Fibroblast of skin of right biceps (primary cell): Measurements from ENCODE around the gene TBC1D3G.
"Not testable (repeated sequence)": the region's sequence is repeated elsewhere in the genome, so short reads cannot be mapped to it uniquely, and the experiment has no call there.

Source experiments
- DNase-seq: peaks from one replicate; pipeline ENCODE4 v3.0.0-alpha.2; 2013

Gene TBC1D3G

DNA sequence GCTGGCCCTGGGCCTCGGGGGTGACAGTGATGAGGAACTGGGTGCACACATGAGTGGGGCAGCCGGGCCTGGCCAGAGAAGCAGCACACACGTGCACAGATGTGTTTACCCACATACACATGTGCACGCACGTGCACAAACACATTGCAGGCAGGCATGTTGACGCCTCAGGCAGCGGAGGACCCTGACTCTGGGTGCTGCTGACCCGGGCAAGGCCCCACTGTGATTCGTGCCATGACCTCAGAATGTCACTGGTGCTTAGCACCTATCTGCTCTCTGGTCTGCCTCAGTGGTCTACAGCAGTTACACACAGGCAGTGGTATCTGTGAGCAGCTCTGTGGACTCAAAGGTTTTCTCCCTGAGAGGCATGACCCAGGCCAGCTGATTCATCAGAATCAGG lies at the start of gene TBC1D3G:
TBC1D3G (plus strand) TSS at position 301 of the 400 bp plus-strand sequence. CDS start 1,528 bp downstream, outside the sequence.
- DNase-seq = not testable (repeated sequence)

- DNase-seq = not testable (repeated sequence)
Measured at GRCh38 chr17:36283256-36283655, 40.4 kb upstream of the TBC1D3G start.

DNA sequence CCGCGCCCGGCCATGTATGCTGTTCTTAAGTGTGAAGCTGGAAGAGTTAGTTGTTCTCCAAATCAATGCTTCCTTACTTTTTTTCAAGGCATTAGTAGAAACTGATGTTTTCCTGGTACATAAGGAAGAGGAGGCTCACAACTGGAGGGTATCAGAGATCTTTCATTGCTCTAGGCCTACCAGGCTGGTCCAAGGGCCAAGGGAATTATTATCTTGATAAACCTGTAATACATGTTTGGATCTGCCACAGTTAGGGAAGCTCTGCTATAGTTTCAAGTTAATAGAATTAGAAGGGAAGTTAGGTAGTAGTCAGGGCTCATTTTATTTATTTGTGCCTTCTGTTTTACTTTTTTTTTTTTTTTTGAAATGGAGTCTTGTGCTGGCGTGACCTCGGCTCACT lies 39.5 kb upstream of the TBC1D3G start:
- DNase-seq = not testable (repeated sequence)

- not testable (repeated sequence) for DNase-seq
Measured at GRCh38 chr17:36289965-36290612, 33.6 kb upstream of the TBC1D3G start.

DNA sequence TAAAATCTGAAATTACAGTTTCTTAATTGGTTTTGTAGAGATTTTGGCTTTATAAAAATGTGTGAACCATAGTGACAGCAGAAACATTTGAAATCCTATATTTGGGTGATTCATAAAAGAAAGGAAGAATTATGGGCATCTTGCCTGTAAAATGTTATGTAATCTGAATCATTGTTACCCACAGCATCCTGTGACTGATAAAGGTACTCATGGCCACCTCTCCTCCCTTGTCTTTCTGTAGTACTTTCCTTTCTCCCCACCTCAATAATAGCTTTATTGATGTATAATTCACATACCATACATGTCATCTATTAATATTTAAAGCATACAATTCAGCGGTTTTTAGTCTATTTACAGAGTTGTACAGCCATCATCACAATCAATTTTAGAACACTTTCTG lies 28.5 kb upstream of the TBC1D3G start:
- not testable (repeated sequence) for DNase-seq

GRCh38 chr17:36315736-36316135 lies 7.9 kb upstream of the TBC1D3G start:
- not testable (repeated sequence) for DNase-seq

- DNase-seq = not testable (repeated sequence)
Measured at GRCh38 chr17:36362496-36362895, 38.8 kb downstream of the TBC1D3G start.

DNA sequence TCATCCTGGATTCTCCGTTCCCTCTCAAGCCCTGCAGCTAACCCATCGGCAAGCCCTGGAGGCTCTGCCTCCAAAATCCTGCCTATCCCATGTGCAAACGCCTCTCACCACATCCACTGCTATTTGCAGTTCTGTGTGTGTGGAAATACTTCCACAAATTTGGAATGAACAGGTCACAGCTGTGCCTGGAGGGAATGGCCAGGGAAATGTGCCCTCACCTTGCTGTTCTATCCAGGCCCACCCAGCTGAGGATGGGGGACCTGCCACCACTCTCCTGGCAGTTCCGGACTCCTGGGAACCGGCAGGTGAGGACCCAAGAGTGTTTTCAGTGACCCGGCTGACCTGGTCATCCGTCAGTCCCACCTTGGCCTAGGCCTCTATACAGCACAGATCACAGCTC lies 52.3 kb downstream of the TBC1D3G start:
- DNase-seq = not testable (repeated sequence)
